Karpas-422 (cell line): ENCODE results near the gene SLC38A6. TPM values are rescaled to one million over a fixed set of nuclear protein-coding genes. Genes with fewer than 3 reads are reported as not detected.

Experiments
- DNase-seq: peaks from one replicate; pipeline ENCODE4 v3.0.0-alpha.2; 2015
- H2AFZ ChIP-seq: fragments of 200-600 bp; sonication (generic); 2 replicates; pipeline ENCODE4 v1.6.1; 2014; ENCODE audit warnings: antibody characterized with exemption, low read length, mixed read lengths
- H3K27ac ChIP-seq: fragments of 200-600 bp; sonication (generic); 2 replicates; pipeline ENCODE4 v1.5.1; 2014; ENCODE audit warnings: mild to moderate bottlenecking, low read length, moderate library complexity
- H3K27me3 ChIP-seq: fragments of 200-600 bp; sonication (generic); 2 replicates; pipeline ENCODE4 v1.6.1; 2014; ENCODE audit warnings: low read length, mixed read lengths
- H3K36me3 ChIP-seq: fragments of 200-600 bp; sonication (generic); 2 replicates; pipeline ENCODE4 v1.6.1; 2014; ENCODE audit warnings: low read length, mixed read lengths; ENCODE audit not compliant: insufficient read depth
- H3K4me1 ChIP-seq: fragments of 200-600 bp; sonication (generic); 2 replicates; pipeline ENCODE4 v1.6.1; 2014; ENCODE audit warnings: mild to moderate bottlenecking, low read length, mixed read lengths
- H3K4me2 ChIP-seq: fragments of 200-600 bp; sonication (generic); 2 replicates; pipeline ENCODE4 v1.6.1; 2014; ENCODE audit warnings: low read length, low read depth, mild to moderate bottlenecking; ENCODE audit not compliant: poor library complexity, severe bottlenecking
- H3K4me3 ChIP-seq: fragments of 200-600 bp; sonication (generic); 2 replicates; pipeline ENCODE4 v1.5.1; 2014; ENCODE audit warnings: mild to moderate bottlenecking, antibody characterized with exemption, low read length, mixed read lengths
- H3K79me2 ChIP-seq: fragments of 200-600 bp; sonication (generic); 2 replicates; pipeline ENCODE4 v1.6.1; 2014; ENCODE audit warnings: mild to moderate bottlenecking, low read length, mixed read lengths
- H3K9ac ChIP-seq: fragments of 200-600 bp; sonication (generic); 2 replicates; pipeline ENCODE4 v1.6.0; 2014; ENCODE audit warnings: low read length
- H3K9me2 ChIP-seq: fragments of 200-600 bp; sonication (generic), shearing (Covaris generic); replicated peaks from 2 replicates; pipeline ENCODE4 v1.6.0; 2014; ENCODE audit warnings: mild to moderate bottlenecking, low read length, moderate library complexity; ENCODE audit not compliant: insufficient read depth
- H3K9me3 ChIP-seq: fragments of 300-700, 200-600 bp; sonication (generic); 2 replicates; pipeline ENCODE4 v1.6.1; 2014; ENCODE audit warnings: low read length, mixed read lengths
- H4K20me1 ChIP-seq: fragments of 200-600 bp; sonication (generic); 2 replicates; pipeline ENCODE4 v1.6.1; 2014; ENCODE audit warnings: mild to moderate bottlenecking, antibody characterized with exemption, low read length, low read depth; ENCODE audit not compliant: insufficient read depth
- total RNA-seq: library from RNA; depleted of rRNA; stranded (reverse); fragments of >200 nt; shearing (Covaris generic); gene quantifications from 2 replicates; pipeline ENCODE4 v1.2.3, GENCODE V29; 2014; ENCODE audit warnings: low replicate concordance

SLC38A6 gene
- total RNA-seq, 1 experiment from 2014 or later, result 141 TPM

- no peaks in the 10 kb centered on the region for H3K9me2 ChIP-seq
These were observed 12.4 kb upstream of the SLC38A6 start for GRCh38 chr14:60968671-60969070.

GRCh38 chr14:60970146-60970545, 10.9 kb upstream of the SLC38A6 start:
- H3K79me2 ChIP-seq, result peaks cover 33% of the 10 kb centered on the region

More at GRCh38 chr14:60968671-60969070, 12.4 kb upstream of the SLC38A6 start:
- Histone ChIP-seq H3K79me2 (peaks cover 39% of the 10 kb centered on the region), H3K9ac (no peak overlapping the region), H3K4me1 (peaks cover 62% of the 10 kb centered on the region), H3K4me3 (no peak overlapping the region), H3K4me2 (no peak overlapping the region), H3K27ac (peak overlapping the region; percentile 68), H3K36me3 (peaks cover 7% of the 10 kb centered on the region; the same call in 1 of the 2 replicates), H3K27me3 (no peaks in the 10 kb centered on the region), H2AFZ (no peak overlapping the region), H3K9me3 (no peaks in the 10 kb centered on the region), H4K20me1 (no peaks in the 10 kb centered on the region)
- no peak for DNase-seq

GRCh38 chr14:60971271-60971670, 9.8 kb upstream of the SLC38A6 start:
- H2AFZ ChIP-seq, result no peak overlapping the region
- peak overlapping the region; percentile 68 for H3K27ac ChIP-seq
- no peak overlapping the region for H3K4me2 ChIP-seq
- no peak overlapping the region for H3K9ac ChIP-seq
- H3K4me3 ChIP-seq, result no peak overlapping the region
- peaks cover 57% of the 10 kb centered on the region for H3K4me1 ChIP-seq
- H3K9me3 ChIP-seq, result no peaks in the 10 kb centered on the region
- peaks cover 30% of the 10 kb centered on the region for H3K36me3 ChIP-seq
- H3K79me2 ChIP-seq, result peaks cover 34% of the 10 kb centered on the region
- no peaks in the 10 kb centered on the region for H3K27me3 ChIP-seq
- H3K9me2 ChIP-seq, result no peaks in the 10 kb centered on the region
- no peak for DNase-seq
- no peaks in the 10 kb centered on the region for H4K20me1 ChIP-seq

More at GRCh38 chr14:60970146-60970545, 10.9 kb upstream of the SLC38A6 start:
- H3K4me3 ChIP-seq, result no peak overlapping the region
- no peaks in the 10 kb centered on the region for H3K9me2 ChIP-seq
- no peak for DNase-seq
- H3K4me1 ChIP-seq, result peaks cover 49% of the 10 kb centered on the region
- H3K36me3 ChIP-seq, result peaks cover 19% of the 10 kb centered on the region; the same call in 1 of the 2 replicates
- peak overlapping the region; percentile 68 for H3K27ac ChIP-seq
- no peaks in the 10 kb centered on the region for H4K20me1 ChIP-seq
- H2AFZ ChIP-seq, result no peak overlapping the region
- no peaks in the 10 kb centered on the region for H3K9me3 ChIP-seq
- no peaks in the 10 kb centered on the region for H3K27me3 ChIP-seq
- H3K9ac ChIP-seq, result no peak overlapping the region
- H3K4me2 ChIP-seq, result no peak overlapping the region

- peaks cover 40% of the 10 kb centered on the region for H3K79me2 ChIP-seq
- no peak overlapping the region for H3K4me3 ChIP-seq
- H3K4me1 ChIP-seq, result peaks cover 62% of the 10 kb centered on the region
- H3K9me3 ChIP-seq, result no peaks in the 10 kb centered on the region
- H3K27me3 ChIP-seq, result no peaks in the 10 kb centered on the region
- DNase-seq, result no peak
- no peaks in the 10 kb centered on the region for H4K20me1 ChIP-seq
- H3K9ac ChIP-seq, result no peak overlapping the region
- H3K4me2 ChIP-seq, result no peak overlapping the region
- H3K9me2 ChIP-seq, result no peaks in the 10 kb centered on the region
- no peak overlapping the region for H3K27ac ChIP-seq
- H2AFZ ChIP-seq, result no peak overlapping the region
- H3K36me3 ChIP-seq, result peaks cover 40% of the 10 kb centered on the region
These were observed 8.8 kb upstream of the SLC38A6 start for GRCh38 chr14:60972295-60972694.

- no peaks in the 10 kb centered on the region for H3K9me2 ChIP-seq
- no peaks in the 10 kb centered on the region for H3K9me3 ChIP-seq
- peaks cover 62% of the 10 kb centered on the region for H3K4me1 ChIP-seq
- H4K20me1 ChIP-seq, result no peaks in the 10 kb centered on the region
- no peak overlapping the region for H3K4me2 ChIP-seq
- peaks cover 42% of the 10 kb centered on the region for H3K79me2 ChIP-seq
- no peak overlapping the region for H3K9ac ChIP-seq
- H2AFZ ChIP-seq, result no peak overlapping the region
- H3K27ac ChIP-seq, result 0 out of 2 replicates have a peak overlapping the region, but pooled peaks have one; percentile 10
- no peak for DNase-seq
- no peaks in the 10 kb centered on the region for H3K27me3 ChIP-seq
- H3K4me3 ChIP-seq, result no peak overlapping the region
- H3K36me3 ChIP-seq, result peaks cover 48% of the 10 kb centered on the region
These were observed 8.0 kb upstream of the SLC38A6 start for GRCh38 chr14:60973070-60973469.

GRCh38 chr14:60974090-60974651, 6.9 kb upstream of the SLC38A6 start:
- Histone ChIP-seq H3K4me3 (no peak overlapping the region), H3K9me2 (no peaks in the 10 kb centered on the region), H3K9me3 (no peaks in the 10 kb centered on the region), H4K20me1 (no peaks in the 10 kb centered on the region), H3K36me3 (peaks cover 56% of the 10 kb centered on the region), H3K79me2 (peaks cover 53% of the 10 kb centered on the region), H3K9ac (no peak overlapping the region), H3K4me1 (peaks cover 64% of the 10 kb centered on the region), H3K27me3 (no peaks in the 10 kb centered on the region), H3K4me2 (no peak overlapping the region), H3K27ac (no peak overlapping the region), H2AFZ (no peak overlapping the region)
- DNase-seq, result no peak

GRCh38 chr14:60975551-60975950, 5.5 kb upstream of the SLC38A6 start:
- no peak for DNase-seq
- H4K20me1 ChIP-seq, result no peaks in the 10 kb centered on the region
- peak overlapping the region; percentile 82 for H3K27ac ChIP-seq
- no peak overlapping the region for H2AFZ ChIP-seq
- no peaks in the 10 kb centered on the region for H3K27me3 ChIP-seq
- H3K4me1 ChIP-seq, result peaks cover 64% of the 10 kb centered on the region
- H3K9ac ChIP-seq, result no peak overlapping the region
- peaks cover 61% of the 10 kb centered on the region for H3K36me3 ChIP-seq
- H3K4me3 ChIP-seq, result no peak overlapping the region
- H3K9me2 ChIP-seq, result no peaks in the 10 kb centered on the region
- H3K79me2 ChIP-seq, result peaks cover 67% of the 10 kb centered on the region
- no peaks in the 10 kb centered on the region for H3K9me3 ChIP-seq
- H3K4me2 ChIP-seq, result peak overlapping the region; percentile 82

- no peak for DNase-seq
- H3K4me1 ChIP-seq, result peaks cover 63% of the 10 kb centered on the region
- peak overlapping the region; percentile 82 for H3K4me2 ChIP-seq
- H4K20me1 ChIP-seq, result no peaks in the 10 kb centered on the region
- peak overlapping the region; percentile 82 for H3K27ac ChIP-seq
- H3K79me2 ChIP-seq, result peaks cover 90% of the 10 kb centered on the region
- peaks cover 66% of the 10 kb centered on the region for H3K36me3 ChIP-seq
- H2AFZ ChIP-seq, result no peak overlapping the region
- H3K9me3 ChIP-seq, result no peaks in the 10 kb centered on the region
- H3K27me3 ChIP-seq, result no peaks in the 10 kb centered on the region
- H3K9me2 ChIP-seq, result no peaks in the 10 kb centered on the region
- no peak overlapping the region for H3K9ac ChIP-seq
- peak overlapping the region; percentile 89 for H3K4me3 ChIP-seq
These were observed 3.2 kb upstream of the SLC38A6 start for GRCh38 chr14:60977847-60978246.
